Raji (cell line): ENCODE measurements around the gene PPP1R3C.

Experiments used
- POLR2A ChIP-seq: IDR thresholded peaks from 2 replicates; pipeline ENCODE4 v1.6.1; 2011; ENCODE audit warnings: low read depth, low read length, control low read depth; ENCODE audit not compliant: insufficient read depth

Gene PPP1R3C

DNA sequence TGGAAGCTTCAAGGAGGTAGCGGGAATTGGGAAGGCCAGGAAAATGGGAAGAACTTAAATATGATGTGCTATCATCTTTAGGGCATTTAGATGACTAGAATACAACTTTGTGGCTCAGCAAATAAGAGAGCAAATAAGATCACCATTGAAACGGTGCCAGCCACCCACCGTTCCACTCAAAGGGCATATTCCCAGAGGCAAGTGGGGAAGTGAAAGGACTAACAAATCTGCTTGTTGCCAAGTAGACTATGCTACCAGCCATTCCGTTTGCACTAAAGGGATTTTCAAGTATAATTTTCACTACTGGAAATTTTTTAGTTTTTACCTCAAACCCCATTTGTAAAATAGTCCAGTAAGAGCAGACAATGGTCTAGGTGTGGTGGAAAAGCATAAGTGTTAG is 4.0 kb upstream of the PPP1R3C start:
- TF ChIP-seq POLR2A: no peak

DNA sequence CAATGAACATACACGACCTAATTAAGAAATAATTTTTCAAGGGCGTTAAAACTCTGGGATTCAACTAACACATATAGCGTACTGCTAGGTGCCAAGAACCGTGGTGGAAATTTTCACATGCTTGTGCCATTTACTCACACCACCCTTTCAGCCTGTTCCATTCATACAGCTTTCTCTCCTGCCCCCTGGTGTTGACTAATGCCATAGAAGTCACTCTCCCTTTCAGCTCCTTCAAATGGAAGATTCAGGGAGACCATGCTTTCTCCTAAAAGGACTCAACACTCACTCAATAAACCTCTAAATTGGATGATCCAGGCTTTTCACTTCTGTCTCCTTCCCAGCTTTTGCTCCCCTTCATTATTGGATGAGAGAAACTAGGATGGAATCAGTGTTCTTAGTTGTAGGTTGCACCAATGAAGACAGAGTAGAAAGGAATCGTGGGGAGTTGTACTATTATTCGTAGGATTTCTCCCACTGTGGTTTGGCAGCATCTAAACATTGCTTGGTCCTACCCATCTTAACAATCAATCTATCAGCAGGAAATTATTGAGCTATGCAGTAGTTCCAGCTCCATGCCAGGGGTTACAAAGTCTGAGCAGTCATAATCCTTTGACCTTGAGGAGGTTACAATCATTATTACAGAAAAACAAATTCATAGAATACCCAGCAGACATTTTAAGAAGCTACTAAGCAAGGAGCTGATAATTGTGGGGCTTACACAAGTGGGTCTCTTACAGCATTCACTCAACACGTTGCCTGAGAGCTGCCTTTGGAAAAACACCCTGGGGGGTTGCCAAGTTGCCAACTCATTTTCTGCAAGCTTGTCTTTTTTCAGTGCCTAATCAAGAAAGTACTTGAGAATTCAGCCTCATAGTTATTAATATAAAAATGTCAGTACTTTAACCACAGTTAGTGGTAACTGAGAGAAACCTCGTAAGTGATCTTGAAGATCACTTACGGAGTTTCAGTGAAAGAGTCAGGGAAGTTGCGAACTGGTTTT is 2.8 kb upstream of the PPP1R3C start:
- TF ChIP-seq POLR2A: no peak

DNA sequence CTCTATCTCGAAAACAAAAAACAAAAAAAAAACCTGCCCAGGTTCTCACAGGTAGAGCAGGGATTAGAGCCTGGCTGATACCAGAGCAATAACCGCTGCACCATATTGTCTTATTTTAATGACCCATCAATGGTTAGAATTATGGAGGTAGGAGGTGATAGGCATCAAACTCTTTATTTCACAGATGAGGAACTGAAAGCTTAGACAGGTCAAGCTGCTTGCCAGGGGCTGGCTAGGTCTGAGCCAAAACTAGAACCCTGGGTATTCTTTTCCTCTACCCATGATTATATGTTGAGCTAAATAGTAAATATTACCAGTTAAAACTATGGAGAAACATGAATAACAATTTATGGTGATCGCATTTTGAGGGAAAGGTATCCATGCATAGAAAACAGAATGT is 2.0 kb upstream of the PPP1R3C start:
- TF ChIP-seq POLR2A: no peak

DNA sequence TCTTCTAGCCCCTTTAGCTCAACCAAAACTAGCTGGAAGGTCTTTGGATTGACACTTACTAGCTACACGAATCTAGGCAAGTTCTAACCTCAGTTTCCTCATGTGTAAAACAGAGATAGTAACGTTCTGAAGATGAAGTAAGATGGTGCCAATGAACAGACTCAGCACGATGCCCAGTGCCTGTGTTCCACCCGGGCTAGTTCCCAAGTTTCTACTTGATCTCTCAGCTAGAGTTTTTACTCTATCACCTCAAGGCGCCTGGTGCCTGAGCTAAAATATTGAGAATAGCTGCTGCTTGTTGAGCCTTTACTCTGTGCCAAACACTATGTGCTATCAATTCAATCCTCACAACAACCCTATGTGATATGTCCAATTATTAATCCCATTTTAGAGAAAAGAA is 1.4 kb upstream of the PPP1R3C start:
- no peak for TF ChIP-seq POLR2A

DNA sequence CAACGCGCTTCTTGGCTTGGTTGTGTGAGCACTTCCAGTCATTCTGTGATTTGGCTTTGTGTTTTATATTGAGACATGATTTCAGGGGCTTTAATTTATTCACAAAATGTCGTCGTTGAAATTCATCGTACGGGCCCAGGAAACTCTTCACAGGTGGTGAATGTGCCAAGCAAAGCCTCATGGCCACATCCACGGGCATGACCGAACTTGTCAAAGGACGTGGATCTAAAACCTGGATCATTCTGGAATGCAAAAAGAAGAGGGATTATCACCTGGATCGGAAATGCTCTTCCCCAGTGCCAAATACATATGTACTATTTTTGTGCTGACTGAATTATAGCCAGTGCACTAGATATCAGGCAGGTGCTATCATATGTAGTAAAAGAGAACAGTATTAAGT is 2.2 kb downstream of the PPP1R3C start:
- TF ChIP-seq POLR2A: no peak

DNA sequence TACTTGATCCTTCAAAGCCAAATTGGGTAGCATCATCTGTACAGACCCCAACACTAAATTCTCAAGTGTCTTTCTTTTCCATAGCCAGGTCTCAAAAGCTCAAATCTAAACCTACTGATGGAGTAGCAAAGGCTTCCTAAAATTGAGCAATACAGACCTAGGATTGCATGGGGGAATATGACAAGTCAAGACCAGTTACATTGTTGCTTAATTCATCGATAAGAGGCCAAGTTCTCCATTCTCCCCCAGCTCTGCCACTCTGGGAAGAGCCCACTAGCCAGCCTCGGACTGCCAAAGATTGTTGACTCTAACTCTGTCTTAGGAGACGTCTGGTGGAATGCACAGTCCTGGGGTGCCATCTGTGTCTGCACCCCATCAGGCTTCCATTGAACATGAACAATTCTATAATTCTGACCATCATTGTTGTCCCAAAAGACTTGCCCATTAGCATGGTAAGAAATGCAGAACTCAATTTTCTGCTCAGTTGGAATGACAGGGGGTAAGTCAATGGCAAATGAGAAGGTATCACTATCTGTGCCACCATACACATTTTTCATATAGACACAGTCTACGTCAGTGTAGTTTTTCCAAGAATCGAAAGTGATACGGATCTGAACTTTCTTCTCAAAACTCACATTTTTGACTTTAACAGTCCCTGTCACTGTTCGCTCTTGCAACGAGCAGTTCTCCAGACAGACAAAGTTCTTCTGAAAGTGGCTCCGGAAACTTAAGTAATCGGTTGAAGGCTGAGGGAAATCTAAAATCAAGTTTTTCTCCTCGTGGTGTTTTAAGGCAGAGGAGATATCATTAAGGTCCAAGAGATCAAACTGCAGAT is 2.9 kb downstream of the PPP1R3C start:
- TF ChIP-seq POLR2A: no peak

DNA sequence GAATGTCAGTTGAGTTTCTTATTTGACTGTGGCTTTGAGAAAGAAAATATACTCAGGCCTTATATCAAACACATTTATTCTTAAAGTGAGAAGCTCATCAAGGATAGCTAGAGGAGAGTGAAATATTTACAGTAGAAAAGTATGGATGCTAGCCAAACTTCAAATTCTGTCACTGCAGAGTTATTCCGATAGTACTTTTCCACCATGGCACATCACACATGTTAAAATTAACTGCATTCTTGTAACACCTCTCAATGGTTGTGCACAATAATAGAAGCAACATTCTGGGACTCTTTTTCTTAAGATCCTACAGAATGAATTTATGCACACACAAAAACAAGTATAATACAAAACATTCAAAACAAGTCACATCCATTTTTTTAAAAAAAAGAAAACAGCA is 4.5 kb downstream of the PPP1R3C start:
- no peak for TF ChIP-seq POLR2A

DNA sequence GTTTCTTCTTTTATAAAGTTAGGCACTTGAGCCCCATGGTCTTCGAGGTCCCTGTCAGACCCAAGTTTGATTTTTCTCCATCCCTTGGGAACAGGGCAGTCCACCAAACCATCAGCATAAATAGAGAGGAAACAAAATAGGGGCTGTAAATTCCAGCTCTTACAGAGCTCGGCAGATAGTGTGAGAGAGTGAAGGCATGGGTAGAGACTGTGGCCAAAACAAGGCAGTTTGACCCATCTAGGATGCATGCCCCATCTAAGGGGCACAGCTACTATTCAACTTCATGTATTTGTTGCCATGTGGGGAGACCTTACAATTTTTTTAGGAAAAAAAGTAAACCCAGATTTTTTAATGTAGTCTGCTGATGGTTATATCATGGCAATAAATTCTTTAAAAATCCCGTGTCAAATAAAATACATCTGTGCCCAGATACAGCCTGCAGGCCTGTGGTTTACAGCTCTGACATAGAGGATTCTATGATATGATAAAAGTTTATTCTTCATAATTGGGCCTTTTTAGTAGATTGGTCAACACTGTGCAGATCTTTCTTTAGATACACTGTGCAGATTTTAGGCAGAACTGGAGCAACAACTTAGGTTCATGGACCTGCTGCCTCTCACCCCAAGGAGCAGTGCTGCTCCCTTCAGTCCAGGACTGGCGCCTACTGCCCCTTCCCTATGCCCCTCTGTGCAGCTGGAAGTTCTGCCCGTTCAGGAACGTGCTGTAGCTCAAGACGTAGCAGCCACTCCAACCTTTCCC is 5.3 kb downstream of the PPP1R3C start:
- no peak for TF ChIP-seq POLR2A

DNA sequence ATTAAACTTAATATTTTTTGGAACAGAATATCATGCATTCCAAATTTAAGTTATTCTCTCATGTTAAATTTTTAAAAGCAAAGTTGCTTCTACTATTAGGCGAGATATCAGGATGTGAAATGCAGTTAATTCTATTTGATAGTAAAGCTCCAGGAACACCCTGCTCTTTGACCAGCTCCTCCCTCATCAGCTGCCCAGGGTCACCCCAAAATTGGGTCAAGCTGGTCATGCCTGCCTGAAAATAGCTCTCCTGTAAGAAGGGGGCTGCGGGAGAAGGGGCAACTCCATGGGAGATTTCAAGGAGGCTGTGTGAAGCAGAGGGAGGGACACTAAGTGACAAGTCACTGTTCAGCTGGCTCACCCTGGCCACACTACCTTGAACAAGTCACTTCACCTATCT is 5.9 kb downstream of the PPP1R3C start:
- TF ChIP-seq POLR2A: no peak

DNA sequence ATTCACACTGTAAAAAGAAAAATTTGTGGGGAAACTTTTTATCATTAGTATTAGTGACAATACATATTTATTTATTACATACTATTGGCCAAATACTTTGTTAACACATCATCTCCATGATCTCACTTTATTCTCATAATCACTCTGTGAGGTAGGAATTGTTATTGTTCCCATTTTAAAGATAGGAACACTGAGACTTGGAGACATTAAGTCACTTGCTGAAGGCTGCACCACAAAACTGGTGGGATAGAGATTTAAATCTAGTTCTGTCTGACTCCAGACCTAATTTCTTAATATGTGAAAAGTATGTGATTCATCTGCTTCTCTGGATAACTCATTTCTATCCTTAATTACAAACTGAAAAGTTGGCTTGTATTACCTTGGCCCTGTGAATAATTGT is 8.2 kb downstream of the PPP1R3C start:
- TF ChIP-seq POLR2A: no peak

DNA sequence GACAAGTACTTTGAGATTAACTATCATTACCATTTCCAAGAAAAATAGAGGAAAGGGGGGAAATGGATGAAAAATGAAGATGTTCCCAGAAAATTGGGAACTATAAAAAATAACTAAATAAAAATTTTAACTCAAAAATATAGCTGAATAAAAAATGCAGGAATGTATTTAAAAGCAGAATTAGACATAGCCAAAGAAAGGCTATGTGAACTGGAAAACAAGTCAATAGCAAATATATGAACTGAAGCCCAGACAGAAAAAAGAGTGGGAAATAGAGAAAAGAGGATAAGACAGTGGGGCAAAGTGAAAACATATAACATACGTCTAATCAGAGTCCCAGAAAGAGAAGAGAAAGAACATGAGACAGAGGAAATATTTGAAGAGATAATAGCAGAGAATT is 10.3 kb downstream of the PPP1R3C start:
- TF ChIP-seq POLR2A: no peak

DNA sequence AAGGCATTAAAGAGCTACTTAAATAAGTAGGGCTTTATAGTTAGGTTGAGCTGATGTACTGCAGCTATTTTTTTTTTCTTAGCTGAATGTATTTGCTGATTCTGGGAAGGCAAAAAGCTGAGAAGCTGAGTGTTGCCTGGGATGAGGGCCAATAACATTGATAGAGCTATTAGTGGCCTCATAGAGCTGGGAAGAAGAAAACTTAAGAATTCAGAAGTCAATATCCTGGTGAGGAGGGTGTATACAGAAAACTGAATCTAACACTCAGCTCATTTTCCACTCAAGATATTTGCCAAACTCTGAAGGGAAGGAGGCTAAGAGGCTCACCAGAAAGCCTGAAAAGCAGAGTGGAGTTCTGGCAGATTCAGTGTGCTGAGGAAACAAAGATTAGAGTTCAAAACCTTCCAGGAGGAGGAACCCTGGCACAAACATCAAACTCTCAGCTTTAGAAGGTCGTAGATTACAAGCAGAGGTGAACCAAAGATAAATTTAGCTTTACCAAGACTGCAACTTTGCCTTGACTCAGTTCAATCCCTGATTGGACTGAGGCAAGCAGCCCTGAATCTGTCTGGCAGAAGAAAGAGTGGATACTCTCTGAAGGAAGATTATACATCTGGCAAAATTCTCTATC is 11.3 kb downstream of the PPP1R3C start:
- no peak for TF ChIP-seq POLR2A

DNA sequence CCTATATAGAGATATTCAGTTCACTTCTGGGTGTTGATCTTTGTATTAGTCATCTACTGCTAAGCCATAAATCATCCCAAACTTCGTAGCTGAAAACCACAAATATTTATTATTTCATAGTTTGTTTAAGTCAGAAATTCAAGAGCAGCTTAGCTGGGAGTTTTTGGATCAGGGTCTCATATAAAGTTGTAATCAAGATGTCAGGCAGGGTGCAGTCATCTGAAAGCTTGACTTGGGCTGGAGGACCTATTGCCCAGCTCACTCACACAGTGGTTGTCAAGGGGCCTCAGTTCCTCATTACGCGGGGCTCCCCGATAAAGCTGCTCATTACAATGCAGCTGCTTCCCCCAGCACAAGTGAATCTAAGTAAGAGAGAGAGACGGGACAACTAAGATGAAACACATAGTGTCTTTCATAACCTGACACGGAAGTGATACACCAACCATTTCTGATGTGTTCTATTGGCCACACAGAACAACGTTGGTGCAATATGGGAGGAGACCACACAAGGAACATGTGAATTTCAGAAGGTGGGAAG is 15.7 kb downstream of the PPP1R3C start:
- TF ChIP-seq POLR2A: no peak

DNA sequence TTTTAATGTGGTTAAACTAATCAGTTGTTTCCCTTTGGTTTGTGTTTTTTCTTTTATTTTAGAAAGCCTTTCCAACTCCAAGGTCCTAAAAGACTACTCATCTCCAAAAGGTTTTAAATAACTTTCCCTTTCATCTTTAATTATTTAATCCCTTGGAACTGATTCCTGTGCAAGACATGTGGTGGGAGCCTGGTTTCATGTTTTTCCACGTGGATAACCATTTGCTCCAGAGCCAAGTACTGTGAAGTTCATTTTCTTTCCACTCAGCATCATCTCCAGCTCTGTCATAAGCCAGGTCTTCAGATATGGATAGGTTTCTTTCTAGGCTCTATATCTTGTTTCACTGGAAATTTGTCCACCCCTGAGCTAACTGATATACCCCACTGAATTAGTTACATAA is 16.7 kb downstream of the PPP1R3C start:
- no peak for TF ChIP-seq POLR2A
